Stimulated activated CD8-positive, alpha-beta memory T cell treated with anti-CD3 and anti-CD28 coated beads, Interleukin-7, amount 100 ng/mL, for 1 hour (primary cell): ENCODE data around the gene GSDME.

Experiments
- DNase-seq, 2 donors: peaks; one replicate each; pipeline ENCODE4 v3.0.0-alpha.2; 2020; ENCODE audit warnings: low read depth in 2 of 2

The GSDME gene

DNA sequence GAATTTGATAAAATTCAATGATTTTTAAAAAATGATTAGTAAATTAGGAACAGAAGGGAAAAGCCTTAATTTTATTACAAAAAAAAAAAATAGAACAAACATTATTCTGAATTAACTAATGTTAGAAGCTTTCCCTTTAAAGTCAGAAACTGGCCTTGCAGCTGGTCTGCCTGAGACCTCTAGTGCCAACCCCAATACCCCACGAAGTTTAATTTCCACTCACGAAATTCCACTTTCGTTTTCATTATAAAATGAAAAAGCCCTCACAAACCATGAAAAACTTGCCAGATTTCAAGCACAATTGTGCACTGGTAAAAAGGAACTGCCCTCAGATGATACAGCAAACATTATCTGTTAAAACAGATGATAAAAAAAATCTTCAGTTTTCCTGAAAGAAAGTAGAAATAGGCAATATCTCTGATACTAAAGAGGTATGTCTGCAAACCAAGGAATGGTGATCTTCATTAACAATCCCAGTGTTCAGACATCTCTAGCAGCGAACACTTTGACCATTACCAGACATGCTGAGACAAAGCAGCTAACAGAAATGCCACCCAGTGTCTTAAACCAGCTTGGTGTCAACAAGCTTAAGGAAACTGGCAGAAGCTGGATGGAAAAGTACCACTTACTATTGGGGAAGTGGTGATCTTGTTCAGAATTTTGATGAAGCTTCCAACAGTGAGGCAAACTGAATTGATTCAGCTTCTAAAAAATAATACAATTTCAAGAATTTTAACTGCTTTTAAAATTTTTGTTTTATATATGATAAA, 103.8 kb downstream of the GSDME start:
- no peak for DNase-seq

DNA sequence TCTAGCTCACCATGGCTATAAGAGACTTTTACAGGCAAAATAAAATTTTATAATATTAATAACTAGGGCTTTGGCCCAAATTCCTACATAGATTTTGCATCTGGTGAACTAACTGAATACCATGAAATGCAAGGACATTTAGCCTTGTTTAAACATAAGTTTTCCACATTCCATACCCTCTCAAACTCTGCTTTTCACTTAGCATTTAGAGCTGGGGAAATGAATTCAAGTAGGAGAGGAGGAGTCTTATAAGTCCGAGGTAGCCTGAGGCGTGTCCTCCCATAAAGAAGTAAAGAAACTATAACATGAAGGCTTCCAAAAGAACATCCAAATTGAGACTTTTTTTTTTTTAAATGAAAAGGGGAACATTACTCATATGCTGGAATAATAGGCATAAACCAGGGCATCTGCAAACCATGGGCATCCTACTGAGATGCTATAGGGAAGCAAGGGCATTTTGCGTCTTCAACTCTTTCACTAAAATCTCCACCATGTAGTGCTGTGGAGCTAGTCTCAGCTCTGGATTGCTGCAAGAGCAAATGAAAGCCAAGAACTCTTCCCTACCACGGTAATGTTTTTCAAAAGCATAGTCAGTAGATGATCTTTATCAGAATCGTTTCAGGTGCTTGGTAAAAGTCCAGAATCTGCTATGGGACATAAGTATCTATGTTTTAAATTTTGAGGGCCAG, 104.9 kb downstream of the GSDME start:
- DNase-seq, result no peak
